HCT116 (cell line): ENCODE data around the gene LNP1. TPM values are rescaled to one million over a fixed set of nuclear protein-coding genes. Genes with fewer than 3 reads are reported as not detected.

Experiments
- ATAC-seq: fragments of 200-7000 bp; cut with Tn5 transposase; 2 replicates; pipeline ENCODE4 v1.9.1; 2020; ENCODE audit warnings: mild to moderate bottlenecking, moderate library complexity
- BruUV-seq: library from RNA; stranded (reverse); fragments of 400-500 nt; replicated peaks from 2 replicates; lab custom pipeline; 2021; lab: Mats Ljungman, UMichigan
- CTCF ChIA-PET: fragments of 300-600 bp; sonication (Branson Sonifier 250); formaldehyde crosslinking; loops from one replicate; lab custom pipeline; 2021; ENCODE audit warnings: antibody characterized with exemption; lab: Charles Lee
- POLR2A ChIA-PET: fragments of 300-600, 350-600 bp; sonication (Branson Sonifier 250); formaldehyde crosslinking; loops from one replicate; lab custom pipeline; 2021; ENCODE audit warnings: antibody characterized with exemption; lab: Charles Lee
- RAD21 ChIA-PET, 2 experiments: fragments of 300-600 bp; sonication (Branson Sonifier 250); formaldehyde crosslinking; loops; one replicate each; lab custom pipeline; 2023; ENCODE audit warnings: low total read pairs in 2 of 2; ENCODE audit not compliant: uncharacterized antibody in 2 of 2, unreplicated experiment in 2 of 2, low non-redundant PET in 1 of 2; lab: Charles Lee
- DNase-seq: peaks from one replicate; pipeline ENCODE4 v3.0.0-alpha.2; 2010; ENCODE audit warnings: low read depth, low spot score
- H2AFZ ChIP-seq: fragments of 200-600 bp; shearing (Covaris generic), sonication (generic); 2 replicates; pipeline ENCODE4 v1.6.1; 2017; ENCODE audit warnings: low read depth, mixed run types, mixed read lengths, antibody characterized with exemption, low read length; ENCODE audit not compliant: poor library complexity, severe bottlenecking
- H3K27ac ChIP-seq: 2 replicates; pipeline ENCODE4 v1.5.1; 2012; ENCODE audit warnings: low read depth, low read length
- H3K27me3 ChIP-seq: fragments of 200-600 bp; sonication (generic); 2 replicates; pipeline ENCODE4 v1.6.1; 2016; ENCODE audit warnings: mixed run types, low read length, mixed read lengths; ENCODE audit not compliant: insufficient read depth
- H3K36me3 ChIP-seq, 2 experiments: fragments of 200-500 bp in 1 of 2; fragments of 200-600 bp in 1 of 2; sonication (Bioruptor generic) in 1 of 2; sonication (generic) in 1 of 2; 2 replicates each; pipeline versions ENCODE4 v1.5.1 to v1.6.1; 2014 to 2016; ENCODE audit warnings: low read length in 2 of 2, inconsistent platforms in 1 of 2, mixed read lengths in 1 of 2, mixed run types in 1 of 2; ENCODE audit not compliant: insufficient read depth in 2 of 2, control insufficient read depth in 1 of 2
- H3K4me1 ChIP-seq, 2 experiments: fragments of 200-600 bp in 1 of 2; sonication (generic) in 1 of 2; 2 replicates each; pipeline versions ENCODE4 v1.5.1 to v1.6.1; 2012 to 2017; ENCODE audit warnings: low read length in 2 of 2, inconsistent platforms in 1 of 2, mild to moderate bottlenecking in 1 of 2, mixed read lengths in 1 of 2, mixed run types in 1 of 2, moderate library complexity in 1 of 2; ENCODE audit not compliant: insufficient read depth in 2 of 2, control insufficient read depth in 1 of 2
- H3K4me2 ChIP-seq: fragments of 200-600 bp; sonication (generic); 2 replicates; pipeline ENCODE4 v1.6.1; 2017; ENCODE audit warnings: mixed run types, low read length, mixed read lengths
- H3K4me3 ChIP-seq, 2 experiments: fragments of 200-600 bp in 1 of 2; sonication (generic) in 1 of 2; replicated peaks in 1 of 2; 2 replicates each; pipeline ENCODE4 v1.5.1; 2011 to 2016; ENCODE audit warnings: low read length in 2 of 2, control low read depth in 1 of 2, low read depth in 1 of 2, mild to moderate bottlenecking in 1 of 2, mixed read lengths in 1 of 2, mixed run types in 1 of 2
- H3K79me2 ChIP-seq: fragments of 200-600 bp; sonication (generic); 2 replicates; pipeline ENCODE4 v1.6.1; 2017; ENCODE audit warnings: mild to moderate bottlenecking, mixed run types, low read length, moderate library complexity, mixed read lengths; ENCODE audit not compliant: insufficient read depth
- H3K9ac ChIP-seq: fragments of 200-600 bp; sonication (generic); 2 replicates; pipeline ENCODE4 v1.6.1; 2016; ENCODE audit warnings: low read length, mixed read lengths
- H3K9me2 ChIP-seq: fragments of 200-600 bp; sonication (generic), shearing (Covaris generic); 2 replicates; pipeline ENCODE4 v1.6.1; 2017; ENCODE audit warnings: mixed run types, mild to moderate bottlenecking, moderate library complexity; ENCODE audit not compliant: insufficient read depth
- H3K9me3 ChIP-seq, 2 experiments: fragments of 200-500 bp in 1 of 2; fragments of 200-600 bp in 1 of 2; sonication (Bioruptor generic) in 1 of 2; sonication (generic) in 1 of 2; 2 replicates each; pipeline ENCODE4 v1.6.1; 2014 to 2017; ENCODE audit warnings: low read length in 2 of 2, mixed read lengths in 2 of 2, inconsistent platforms in 1 of 2, low read depth in 1 of 2, mild to moderate bottlenecking in 1 of 2, mixed run types in 1 of 2, moderate library complexity in 1 of 2; ENCODE audit not compliant: control insufficient read depth in 1 of 2, insufficient read depth in 1 of 2
- H4K20me1 ChIP-seq: fragments of 200-600 bp; sonication (generic), shearing (Covaris generic); 2 replicates; pipeline ENCODE4 v1.6.1; 2017; ENCODE audit warnings: mixed run types, mild to moderate bottlenecking, moderate library complexity; ENCODE audit not compliant: insufficient read depth
- CBX3 ChIP-seq: IDR thresholded peaks from 2 replicates; pipeline ENCODE4 v1.6.1; 2012; ENCODE audit warnings: low read depth
- CEBPB ChIP-seq: IDR thresholded peaks from 2 replicates; pipeline ENCODE4 v1.6.1; 2012; ENCODE audit warnings: low read depth
- CTCF ChIP-seq, 3 experiments: fragments of 200-600 bp in 1 of 3; sonication (generic) in 1 of 3; IDR thresholded peaks in 2 of 3; conservative IDR thresholded peaks in 1 of 3; 2 replicates each; pipeline ENCODE4 v1.5.1; 2012 to 2017; ENCODE audit warnings: low read depth in 2 of 3, low read length in 2 of 3, antibody characterized with exemption in 1 of 3, borderline replicate concordance in 1 of 3, control low read depth in 1 of 3, mild to moderate bottlenecking in 1 of 3, mixed read lengths in 1 of 3, mixed run types in 1 of 3, moderate library complexity in 1 of 3; ENCODE audit not compliant: insufficient read depth in 1 of 3
- EGR1 ChIP-seq: IDR thresholded peaks from 2 replicates; pipeline ENCODE4 v1.6.1; 2012; ENCODE audit warnings: low read depth
- ELF1 ChIP-seq: IDR thresholded peaks from 2 replicates; pipeline ENCODE4 v1.6.1; 2012; ENCODE audit warnings: low read depth, borderline replicate concordance
- EZH2 ChIP-seq: fragments of 200-600 bp; sonication (generic); IDR thresholded peaks from 2 replicates; pipeline ENCODE4 v1.6.1; 2017; ENCODE audit warnings: antibody characterized with exemption, mixed run types
- FOSL1 ChIP-seq: IDR thresholded peaks from 2 replicates; pipeline ENCODE4 v1.6.1; 2012; ENCODE audit warnings: low read depth
- JUND ChIP-seq: IDR thresholded peaks from 2 replicates; pipeline ENCODE4 v1.6.1; 2012
- MAX ChIP-seq: IDR thresholded peaks from 2 replicates; pipeline ENCODE4 v1.6.1; 2012
- POLR2A ChIP-seq: IDR thresholded peaks from 2 replicates; pipeline ENCODE4 v1.7.0; 2011; ENCODE audit warnings: borderline replicate concordance; ENCODE audit not compliant: insufficient read depth, insufficient read length; ENCODE audit errors: extremely low read depth
- POLR2AphosphoS5 ChIP-seq: IDR thresholded peaks from 2 replicates; pipeline ENCODE4 v1.6.1; 2011; ENCODE audit warnings: mild to moderate bottlenecking, low read depth, low read length, moderate library complexity
- RAD21 ChIP-seq: IDR thresholded peaks from 2 replicates; pipeline ENCODE4 v1.6.1; 2012; ENCODE audit warnings: low read depth, mild to moderate bottlenecking
- SIN3A ChIP-seq: IDR thresholded peaks from 2 replicates; pipeline ENCODE4 v1.6.1; 2012; ENCODE audit warnings: low read depth
- SRF ChIP-seq: IDR thresholded peaks from 2 replicates; pipeline ENCODE4 v1.6.1; 2012; ENCODE audit warnings: low read depth
- ZNF274 ChIP-seq: fragments of 200-500 bp; sonication (Bioruptor generic); IDR thresholded peaks from 2 replicates; pipeline ENCODE4 v1.6.1; 2014; ENCODE audit warnings: mild to moderate bottlenecking, low read depth, low read length, inconsistent platforms
- intact Hi-C: fragments of 100-400 bp; cut with micrococcal nuclease; formaldehyde crosslinking; loops from 2 replicates; pipeline ENCODE4 v1.10.0; 2022
- total RNA-seq: library from RNA; stranded (reverse); gene quantifications from one replicate; pipeline ENCODE4 v1.2.1, GENCODE V29; 2021; ENCODE audit not compliant: unreplicated experiment
- TF ChIP-seq, protein P1 (sequence below): IDR thresholded peaks from 2 replicates; pipeline ENCODE4 v1.6.1; 2011; ENCODE audit warnings: mild to moderate bottlenecking, low read length, moderate library complexity; ENCODE audit not compliant: insufficient replicate concordance; ENCODE audit errors: extremely low read depth

LNP1 gene
- total RNA-seq, 1 experiment from 2014 or later, result 1.6 TPM

- intact Hi-C loops, result no loop called here
- no TSS peak for BruUV-seq
- H3K27ac ChIP-seq, result no peak overlapping the region
- ChIA-PET POLR2A (no interaction called here), RAD21 (no interaction called here), CTCF (no interaction called here)
- H3K27me3 ChIP-seq, result no peaks in the 10 kb centered on the region; the same call in 1 of the 2 replicates
- no peak for DNase-seq
- H3K9ac ChIP-seq, result no peak overlapping the region
- H3K36me3 ChIP-seq, result no peaks in the 10 kb centered on the region
- H3K9me3 ChIP-seq, result no peaks in the 10 kb centered on the region
- H3K4me1 ChIP-seq, result peaks cover 3% of the 10 kb centered on the region in 2 experiments; a peak in 2 of 4 replicates
- H3K4me3 ChIP-seq, result no peak overlapping the region
- ATAC-seq, result no peak
- no peak overlapping the region for H2AFZ ChIP-seq
- H4K20me1 ChIP-seq, result no peaks in the 10 kb centered on the region
- no peaks in the 10 kb centered on the region for H3K79me2 ChIP-seq
- no peak overlapping the region for H3K4me2 ChIP-seq
- no peaks in the 10 kb centered on the region for H3K9me2 ChIP-seq
- TF ChIP-seq CTCF (IDR thresholded peaks at IDR 0.05 in 2 of 3, conservative IDR thresholded peaks at IDR 0.05 in 1 of 3; ENCODE audit: borderline replicate concordance in 1 of 3, insufficient read depth in 1 of 3, low read depth in 2 of 3, low read length in 2 of 3) (no peak), RAD21 (no peak), SIN3A (no peak), EGR1 (no peak), POLR2AphosphoS5 (no peak), CBX3 (no peak), EZH2 (no peak), ELF1 (no peak), CEBPB (no peak), POLR2A (no peak), SRF (no peak), JUND (no peak), MAX (no peak), FOSL1 (no peak), ZNF274 (no peak)
- TF ChIP-seq, protein P1, sequence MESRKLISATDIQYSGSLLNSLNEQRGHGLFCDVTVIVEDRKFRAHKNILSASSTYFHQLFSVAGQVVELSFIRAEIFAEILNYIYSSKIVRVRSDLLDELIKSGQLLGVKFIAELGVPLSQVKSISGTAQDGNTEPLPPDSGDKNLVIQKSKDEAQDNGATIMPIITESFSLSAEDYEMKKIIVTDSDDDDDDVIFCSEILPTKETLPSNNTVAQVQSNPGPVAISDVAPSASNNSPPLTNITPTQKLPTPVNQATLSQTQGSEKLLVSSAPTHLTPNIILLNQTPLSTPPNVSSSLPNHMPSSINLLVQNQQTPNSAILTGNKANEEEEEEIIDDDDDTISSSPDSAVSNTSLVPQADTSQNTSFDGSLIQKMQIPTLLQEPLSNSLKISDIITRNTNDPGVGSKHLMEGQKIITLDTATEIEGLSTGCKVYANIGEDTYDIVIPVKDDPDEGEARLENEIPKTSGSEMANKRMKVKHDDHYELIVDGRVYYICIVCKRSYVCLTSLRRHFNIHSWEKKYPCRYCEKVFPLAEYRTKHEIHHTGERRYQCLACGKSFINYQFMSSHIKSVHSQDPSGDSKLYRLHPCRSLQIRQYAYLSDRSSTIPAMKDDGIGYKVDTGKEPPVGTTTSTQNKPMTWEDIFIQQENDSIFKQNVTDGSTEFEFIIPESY, result no peak
Measured at GRCh38 chr3:100486808-100487207, 85.5 kb downstream of the LNP1 start.
